Hematopoietic multipotent progenitor cell treated with erythropoietin and hydrocortisone succinate and interleukin-3 and kit ligand, for 17 days (in vitro differentiated cells): ENCODE measurements around the gene PTCD1.
A peak's percentile ranks its signal among the peaks of the same experiment; 100 is the strongest.
"Not testable (repeated sequence)": the region's sequence is repeated elsewhere in the genome, so short reads cannot be mapped to it uniquely, and the experiment has no call there.

Experiments
- DNase-seq: peaks from one replicate; pipeline ENCODE4 v3.0.0-alpha.2; 2015; ENCODE audit warnings: low spot score

PTCD1 gene

DNA sequence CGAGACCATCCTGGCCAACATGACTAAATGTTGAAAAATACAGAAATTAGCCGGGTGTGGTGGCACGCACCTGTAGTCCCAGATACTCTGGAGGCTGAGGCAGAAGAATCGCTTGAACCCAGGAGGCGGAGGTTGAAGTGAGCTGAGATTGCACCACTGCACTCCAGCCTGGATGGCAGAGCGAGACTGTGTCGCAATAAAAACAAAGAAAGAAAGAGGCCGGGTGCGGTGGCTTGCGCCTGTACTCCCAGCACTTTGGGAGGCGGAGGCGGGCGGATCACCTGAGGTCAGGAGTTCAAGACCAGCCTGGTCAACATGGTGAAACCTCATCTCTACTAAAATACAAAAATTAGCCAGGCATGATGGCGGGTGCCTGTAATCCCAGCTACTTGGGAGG lies 51.4 kb downstream of the PTCD1 start:
- DNase-seq = not testable (repeated sequence)

DNA sequence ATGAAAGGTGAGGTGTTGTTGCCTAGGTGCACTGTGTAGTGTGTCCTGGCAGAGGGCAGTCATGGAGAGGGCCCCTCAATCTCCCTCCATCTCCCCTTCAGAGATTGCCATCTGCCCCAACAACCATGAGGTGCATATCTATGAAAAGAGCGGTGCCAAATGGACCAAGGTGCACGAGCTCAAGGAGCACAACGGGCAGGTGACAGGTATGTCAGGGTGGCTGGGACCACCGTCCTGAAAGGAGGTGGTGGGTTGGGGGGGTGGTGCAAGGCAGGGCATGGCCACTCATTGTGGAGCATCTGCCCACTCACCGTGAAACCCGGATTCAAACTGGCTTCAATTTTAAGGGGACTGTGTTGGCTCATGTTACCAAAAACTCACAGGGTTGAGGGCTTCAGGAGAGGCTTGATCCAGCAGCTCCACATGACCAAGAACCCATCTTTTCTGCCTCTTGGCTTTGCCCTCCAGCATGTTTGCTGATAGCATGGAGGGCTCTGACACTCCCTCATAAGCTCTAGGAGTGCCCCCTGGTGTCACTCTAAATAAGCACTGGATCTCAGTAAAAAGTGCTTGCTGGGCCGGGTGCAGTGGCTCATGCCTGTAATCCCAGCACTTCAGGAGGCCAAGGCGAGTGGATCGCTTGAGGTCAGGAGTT lies 51.9 kb downstream of the PTCD1 start:
- DNase-seq = peak; percentile 72

DNA sequence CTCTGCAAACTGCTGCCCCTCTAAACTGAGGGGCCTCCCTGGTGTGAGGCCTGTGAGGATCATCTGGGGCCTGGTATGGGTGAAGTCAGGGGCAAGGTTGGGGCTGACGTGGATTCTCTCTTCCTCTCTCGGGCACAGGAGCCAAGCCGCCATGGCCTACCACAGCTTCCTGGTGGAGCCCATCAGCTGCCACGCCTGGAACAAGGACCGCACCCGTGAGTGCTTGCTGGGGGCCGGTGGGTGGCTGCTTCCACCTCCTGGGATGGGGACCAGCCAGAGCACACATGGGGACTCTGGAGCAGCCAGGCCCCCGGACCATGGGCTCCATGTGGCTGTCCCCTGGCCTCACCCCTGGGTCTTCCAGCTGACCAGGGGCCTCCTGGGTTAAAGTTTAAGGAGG lies 53.0 kb downstream of the PTCD1 start:
- no peak for DNase-seq

DNA sequence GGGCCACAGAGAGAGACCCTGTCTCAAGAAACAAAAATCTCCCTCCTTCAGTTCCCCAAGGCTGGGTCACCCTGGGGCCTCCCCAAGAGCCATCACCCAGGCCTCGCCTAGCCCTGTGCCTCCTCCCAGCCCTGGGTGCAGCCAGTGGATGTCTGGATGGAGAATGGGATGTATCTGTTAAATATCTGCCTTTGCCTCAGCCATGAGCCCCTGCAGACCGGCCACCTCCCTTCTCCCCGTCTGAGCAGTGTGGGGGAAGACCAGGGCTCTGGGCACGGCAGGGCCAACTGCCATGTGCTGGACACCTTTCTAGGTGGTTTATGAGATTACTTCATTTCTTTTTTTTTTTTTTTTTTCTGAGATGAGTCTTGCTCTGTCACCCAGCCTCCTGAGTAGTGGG lies 54.1 kb downstream of the PTCD1 start:
- no peak for DNase-seq

DNA sequence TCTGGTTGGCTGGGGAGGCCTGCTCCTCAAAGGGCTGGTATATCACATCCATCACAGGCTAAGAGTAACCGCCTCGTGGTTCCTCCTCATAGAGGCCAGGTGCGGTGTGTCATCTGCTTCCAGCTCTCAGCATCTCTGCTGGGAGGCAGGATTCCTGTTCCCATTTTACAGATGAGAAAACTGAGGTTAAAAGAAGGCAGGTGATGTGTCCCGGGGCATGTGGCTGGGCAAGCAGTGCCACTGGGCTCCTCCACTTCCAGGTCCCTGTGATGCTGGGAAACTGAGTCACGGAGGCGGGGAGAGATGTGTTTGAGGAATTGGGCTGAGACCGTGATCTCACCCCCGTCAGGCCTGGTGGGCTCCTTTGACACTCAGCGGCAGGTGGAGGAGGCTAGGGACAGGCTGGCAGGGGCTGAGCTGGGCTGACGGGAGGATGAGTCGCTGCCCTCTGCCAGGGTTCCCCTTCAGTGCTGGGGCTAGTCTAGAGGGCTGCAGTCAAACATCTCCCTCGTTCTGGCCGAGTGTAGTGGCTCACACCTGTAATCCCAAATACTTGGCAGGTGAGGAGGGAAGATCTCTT lies 54.7 kb downstream of the PTCD1 start:
- no peak for DNase-seq

DNA sequence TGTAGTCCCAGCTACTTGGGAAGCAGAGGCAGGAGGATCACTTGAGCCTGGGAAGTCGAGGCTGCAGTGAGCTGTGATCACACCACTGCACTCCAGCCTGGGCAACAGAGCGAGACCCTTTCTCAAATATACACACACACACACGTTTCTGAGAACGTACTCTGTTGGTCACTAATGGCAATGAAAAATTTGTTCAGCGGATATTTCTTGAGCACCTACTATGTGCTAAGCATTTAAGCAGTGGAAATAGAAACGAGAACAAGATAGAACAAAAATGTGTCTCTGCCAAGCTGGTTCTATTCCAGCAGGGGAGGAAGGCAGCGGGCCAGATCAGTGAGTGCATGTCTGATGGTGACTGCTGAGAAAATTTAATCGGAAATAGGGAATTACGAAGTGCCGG lies 55.4 kb downstream of the PTCD1 start:
- no peak for DNase-seq

DNA sequence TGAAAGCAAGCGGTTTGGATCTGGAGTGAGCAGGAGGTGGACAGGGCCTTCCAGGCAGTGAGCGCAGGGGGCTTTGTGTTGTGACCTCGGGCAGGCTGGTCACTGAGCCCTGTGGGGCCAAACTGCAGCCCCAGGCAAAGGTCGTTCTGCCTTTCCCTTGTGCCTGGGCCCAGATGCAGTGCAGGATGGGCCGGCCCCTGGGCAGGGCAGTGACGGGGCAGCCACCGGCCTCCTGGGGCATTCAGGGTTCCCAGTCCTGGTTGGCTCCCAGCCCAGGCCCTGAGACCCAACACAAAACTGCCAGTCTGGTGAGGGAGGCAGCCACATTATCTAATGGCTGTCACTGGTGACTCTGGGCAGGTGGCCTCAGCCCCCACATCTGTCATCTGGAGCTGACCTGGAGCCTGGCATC lies 56.9 kb downstream of the PTCD1 start:
- DNase-seq = no peak

DNA sequence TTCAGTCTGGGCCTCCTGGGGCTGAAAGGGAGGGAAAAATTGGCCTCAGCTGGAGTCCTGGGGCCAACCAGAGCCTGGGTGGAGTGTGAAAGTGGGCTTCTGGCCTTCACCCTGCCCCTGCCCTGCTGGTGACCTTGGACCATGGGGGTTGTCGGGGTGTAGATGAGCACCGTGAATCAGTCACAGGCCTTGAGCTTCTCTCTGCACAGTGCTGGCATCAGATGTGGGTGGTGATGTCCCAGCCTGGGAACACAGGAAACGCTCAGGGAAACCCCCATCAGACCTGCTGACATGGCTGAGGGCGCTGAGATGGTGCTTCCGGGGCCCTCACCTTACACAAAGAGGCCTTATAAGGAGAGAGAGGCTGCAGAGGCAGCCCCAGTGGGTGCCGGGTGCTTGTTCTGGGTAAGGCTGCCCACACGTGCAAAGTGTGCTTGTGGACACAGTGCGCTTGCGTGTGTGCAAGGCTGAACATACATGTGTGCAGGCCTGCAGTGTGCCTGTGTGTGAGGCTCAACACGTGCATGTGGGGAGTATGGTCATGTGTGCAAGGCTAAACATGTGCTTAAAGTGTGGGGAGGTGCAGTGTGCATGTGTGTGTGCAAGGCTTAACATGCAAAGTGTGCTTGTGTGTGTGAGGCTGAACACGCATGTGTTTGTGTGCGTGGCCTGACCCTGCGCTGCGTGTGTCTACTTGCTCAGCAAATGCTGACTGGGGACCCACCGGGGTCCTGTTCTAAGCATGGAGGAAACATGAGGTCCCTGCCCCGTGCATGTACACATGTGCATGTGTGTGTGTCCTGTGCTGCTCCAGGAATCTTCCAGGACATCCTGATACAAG lies 57.6 kb downstream of the PTCD1 start:
- DNase-seq = no peak

DNA sequence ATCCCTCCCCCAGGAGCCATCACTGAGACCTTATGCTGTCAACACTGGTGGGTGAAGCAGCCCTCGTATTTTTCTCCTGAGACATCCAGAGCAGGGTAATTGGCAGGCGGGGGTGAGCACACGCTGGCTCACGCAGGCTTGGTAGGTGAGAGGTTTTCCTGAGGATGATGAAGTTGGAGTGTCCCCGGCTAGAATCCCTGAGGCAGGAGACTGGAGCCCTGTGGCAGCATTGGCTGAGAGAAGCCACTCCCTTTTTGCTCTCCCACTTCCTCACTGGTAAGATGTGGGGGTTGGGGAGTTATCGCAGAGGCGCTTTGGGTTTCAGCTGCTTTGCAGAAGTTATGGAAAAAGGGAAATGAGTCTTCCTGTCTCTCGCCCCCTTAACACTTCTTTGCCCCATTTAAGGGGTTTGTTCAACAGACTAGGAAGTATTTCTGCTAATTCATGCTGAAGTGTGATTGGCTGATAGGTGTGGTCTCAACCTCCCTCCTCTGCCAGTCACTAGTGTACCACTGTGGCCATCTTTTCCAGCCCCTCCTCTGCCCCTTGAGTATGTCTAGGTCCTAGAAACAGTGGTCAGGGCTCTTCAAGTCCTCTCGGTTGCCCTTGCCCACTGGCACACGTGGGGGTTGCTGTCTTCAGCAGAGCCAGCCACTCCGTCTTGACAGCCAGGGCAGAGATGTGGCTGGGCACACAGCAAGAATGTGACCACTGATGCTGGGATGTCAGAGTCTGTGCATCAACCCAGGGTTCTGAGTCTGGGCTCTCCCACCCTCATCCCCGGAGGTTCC lies 58.4 kb downstream of the PTCD1 start:
- DNase-seq = peak; percentile 60

DNA sequence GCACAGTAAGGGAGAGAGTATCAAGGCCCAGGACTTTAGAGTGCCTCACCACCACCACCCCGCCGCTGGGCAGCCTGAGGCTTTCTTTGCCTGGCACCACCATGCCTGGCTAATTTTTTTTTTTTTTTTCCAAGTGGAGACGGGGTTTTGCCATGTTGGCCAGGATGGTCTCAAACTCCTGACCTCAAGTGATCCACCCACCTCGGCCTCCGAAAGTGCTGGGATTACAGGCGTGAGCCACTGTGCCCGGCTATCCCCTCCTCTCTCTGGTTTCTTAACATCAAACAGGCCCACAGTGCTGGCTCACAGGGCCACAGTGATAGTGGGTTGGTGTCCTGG lies 58.9 kb downstream of the PTCD1 start:
- DNase-seq = not testable (repeated sequence)

DNA sequence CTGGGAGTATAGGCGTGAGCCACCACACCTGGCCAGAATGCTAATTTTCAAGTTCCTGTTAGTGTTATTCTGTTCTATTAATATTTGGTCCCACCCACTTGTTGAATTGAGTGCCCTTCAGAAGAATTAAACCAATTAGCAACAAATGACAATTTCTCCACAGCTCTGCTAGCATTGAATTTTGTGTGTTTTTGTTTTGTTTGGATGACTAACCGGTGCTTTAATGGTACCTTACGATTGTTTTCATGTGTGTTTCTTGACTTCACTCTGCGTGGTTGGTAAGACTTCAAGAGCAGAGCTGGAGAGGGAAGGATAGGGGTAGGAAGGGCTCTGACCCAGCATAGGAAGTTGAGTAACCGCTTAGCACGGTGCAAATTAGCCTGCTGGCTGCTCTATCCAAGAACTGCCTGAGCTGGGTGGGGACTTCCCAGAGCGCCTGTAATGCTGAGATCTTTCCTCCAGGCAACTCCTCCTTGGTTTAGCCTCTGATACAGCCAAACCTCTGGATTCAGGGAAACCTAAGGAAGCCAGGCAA lies 59.5 kb downstream of the PTCD1 start:
- peak; percentile 53 for DNase-seq

DNA sequence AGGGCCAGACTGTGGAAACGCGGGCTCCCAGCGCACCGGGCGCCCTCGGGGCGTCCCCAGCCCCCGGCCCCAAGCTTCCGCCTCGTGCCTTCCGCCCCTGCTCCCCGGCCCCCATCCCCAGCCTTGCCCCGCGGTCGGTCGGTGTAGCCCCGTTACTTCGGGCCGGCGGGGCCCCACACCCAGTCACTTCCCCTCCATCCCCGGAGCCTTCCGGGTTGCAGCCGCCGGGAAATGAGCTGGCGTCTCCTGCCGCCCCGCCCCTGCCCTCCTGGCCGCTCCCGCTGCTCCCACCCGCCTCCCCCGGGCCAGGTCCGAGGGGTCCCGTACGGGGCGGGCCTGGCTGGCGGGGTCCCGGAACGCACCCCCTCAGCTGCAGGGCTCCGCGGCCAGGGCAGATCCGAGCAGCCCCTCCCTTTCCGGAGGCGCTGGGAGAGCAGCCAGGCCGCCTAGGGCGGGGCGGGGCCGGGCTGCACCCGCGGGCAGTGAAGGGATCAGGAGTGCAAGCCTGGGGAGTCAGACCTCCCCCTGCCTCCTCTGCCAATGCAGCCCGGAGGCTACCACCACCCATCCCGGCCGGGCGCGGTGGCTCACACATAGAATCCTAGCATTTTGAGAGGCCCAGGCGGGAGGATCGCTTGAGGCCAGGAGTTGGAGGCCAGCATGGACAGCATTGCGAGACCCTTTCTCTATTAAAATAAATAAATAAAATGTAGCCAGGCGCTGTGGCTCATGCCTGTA lies 63.4 kb downstream of the PTCD1 start:
- peak; percentile 66 for DNase-seq

DNA sequence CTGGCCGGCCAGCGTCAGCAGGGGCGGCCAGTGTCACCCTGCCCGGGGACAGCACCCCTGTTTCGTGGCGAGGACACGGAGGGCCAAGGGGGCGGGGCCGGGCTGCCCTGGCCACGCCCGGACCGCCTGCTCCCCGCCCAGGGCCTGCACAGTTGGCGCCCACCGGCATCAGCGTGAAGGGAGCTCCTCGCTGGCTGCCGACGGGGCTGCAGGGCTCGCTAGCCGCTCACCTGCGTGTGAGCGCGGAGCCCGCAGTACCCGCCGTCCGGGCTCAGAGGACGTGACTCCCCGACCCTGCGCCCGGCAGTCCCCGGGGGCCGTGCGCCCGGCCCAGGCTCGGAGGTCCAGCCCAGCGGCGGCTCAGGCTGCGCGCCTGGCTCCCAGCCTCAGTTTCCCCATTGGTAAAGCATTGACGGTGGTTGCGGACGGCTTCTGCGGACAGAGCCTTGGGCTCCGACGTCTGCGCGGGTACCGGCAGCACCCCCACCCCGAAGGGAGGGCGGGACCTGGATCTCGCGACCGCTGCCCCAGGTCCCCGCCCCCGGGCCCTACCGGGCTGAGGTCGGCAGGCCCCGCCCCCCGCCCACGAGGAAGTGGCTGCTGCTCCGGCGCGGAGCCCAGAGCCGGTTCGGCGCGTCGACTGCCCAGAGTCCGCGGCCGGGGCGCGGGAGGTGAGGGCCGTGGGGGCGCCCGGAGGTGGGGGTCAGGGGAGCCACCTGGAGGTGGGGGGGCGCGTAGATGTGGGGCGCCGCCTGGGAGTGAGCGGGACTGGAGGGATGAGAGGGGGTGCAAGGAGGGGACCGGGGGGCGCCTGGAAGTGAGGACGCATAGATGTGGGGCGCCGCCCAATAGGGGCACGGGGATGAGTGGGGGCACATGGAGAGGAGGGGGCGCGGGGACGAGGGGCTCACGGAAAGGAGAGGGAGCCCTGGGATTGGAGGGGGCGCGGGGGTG lies 64.2 kb downstream of the PTCD1 start, which contains the start of gene ARPC1B:
Gene ARPC1B, plus strand, starts transcription at position 620 of the 954 bp plus-strand sequence. CDS start 10,985 bp downstream, outside the sequence.
- DNase-seq = no peak

DNA sequence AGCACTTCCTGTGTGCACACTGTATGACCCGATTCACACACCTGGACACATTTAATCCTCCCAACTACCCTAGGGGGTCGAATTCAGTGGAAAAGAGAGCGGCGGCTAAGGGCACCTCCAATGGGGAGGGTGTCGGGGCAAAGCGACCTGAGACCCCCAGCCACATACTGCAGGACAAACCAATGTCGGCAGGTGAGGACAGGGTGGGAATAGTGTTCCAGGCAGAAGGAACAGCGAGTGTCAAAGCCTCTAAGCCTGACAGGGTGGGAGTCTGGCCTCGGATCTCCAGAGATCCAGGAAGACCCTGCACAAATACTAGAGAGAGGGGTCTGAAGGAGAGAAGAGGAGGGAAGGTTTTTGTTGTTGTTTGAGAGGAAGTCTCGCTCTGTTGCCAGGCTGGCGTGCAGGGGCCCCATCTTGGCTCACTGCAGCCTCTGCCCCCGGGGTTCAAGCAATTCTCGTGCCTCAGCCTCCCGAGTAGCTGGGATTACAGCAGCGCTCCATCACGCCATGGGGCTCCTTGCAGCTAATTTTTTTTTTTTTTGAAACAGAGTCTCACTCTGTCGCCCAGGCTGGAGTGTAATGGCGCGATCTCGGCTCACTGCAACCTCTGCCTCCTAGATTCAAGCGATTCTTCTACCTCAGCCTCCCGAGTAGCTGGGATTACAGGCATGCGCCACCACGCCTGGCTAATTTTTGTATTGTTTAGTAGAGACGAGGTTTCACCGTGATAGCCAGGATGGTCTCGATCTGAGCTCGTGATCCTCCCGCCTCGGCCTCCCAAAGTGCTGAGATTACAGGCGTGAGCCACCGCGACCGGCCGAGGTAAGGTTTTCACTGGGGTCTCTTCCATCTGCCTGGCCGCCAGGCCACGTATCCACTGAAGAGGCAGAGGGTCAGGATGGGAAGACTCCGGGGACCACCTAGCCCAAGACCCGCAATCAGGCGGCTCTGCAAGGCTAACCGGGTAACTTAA lies 65.2 kb downstream of the PTCD1 start:
- DNase-seq = no peak

DNA sequence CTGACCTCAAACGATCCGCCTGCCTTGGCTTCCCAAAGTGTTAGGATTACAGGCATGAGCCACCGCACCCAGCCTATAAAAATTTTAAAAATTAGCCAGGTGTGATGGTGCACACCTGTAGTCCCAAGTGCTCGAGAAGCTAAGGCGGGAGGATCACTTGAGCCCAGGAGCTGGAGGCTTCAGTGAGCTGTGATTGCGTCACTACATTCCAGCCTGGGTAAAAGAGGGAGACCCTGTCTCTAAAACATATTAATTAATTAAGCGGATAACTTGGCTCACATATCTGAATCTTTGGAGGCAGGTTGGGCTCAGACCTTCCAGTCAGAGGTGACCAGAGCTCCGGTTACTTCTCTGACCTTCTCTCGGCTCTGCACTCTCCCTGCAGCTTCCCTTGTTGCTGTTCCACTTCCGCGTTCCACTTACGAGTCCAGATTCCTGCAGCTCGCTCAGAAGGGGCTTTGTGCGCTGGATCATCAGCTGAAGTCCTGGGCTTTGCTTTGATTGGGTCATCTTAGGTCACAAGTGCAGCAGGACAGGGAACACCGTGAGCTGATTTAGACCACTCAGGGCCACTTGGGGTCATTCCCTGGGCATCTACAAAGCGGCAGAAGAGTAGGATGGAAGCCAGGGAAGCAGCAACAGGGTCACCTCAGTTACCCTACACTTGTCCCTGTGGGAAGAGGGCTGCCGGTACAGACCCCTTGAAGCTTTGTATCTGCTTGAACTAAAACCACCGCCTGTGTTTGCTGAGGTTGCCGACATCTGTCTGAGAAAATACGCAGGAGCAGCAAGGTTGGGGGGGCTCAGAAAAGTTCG lies 66.1 kb downstream of the PTCD1 start:
- no peak for DNase-seq

DNA sequence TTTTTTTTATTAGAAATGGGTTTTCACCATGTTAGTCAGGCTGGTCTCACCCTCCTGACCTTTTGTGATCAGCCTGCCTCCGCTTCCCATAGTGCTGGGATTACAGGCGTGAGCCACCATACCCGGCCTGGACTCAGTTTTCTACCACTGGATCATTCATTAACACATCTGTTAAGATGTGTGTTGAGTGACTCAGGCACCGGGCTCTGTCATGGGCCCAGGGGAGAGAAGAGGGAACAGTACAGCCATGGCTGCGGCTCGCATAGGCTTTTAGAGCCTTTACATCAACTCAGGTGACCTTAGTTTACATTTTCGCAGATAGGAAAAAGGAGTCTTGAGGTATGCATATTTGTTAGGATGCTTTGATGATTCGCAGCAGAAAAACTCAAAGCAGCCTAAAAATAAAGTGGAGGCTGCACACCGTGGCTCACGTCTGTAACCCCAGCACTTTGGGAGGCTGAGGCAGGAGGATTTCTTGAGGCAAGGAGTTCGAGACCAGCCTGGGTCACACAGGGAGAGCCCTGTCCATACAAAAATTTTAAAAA lies 67.2 kb downstream of the PTCD1 start:
- no peak for DNase-seq

DNA sequence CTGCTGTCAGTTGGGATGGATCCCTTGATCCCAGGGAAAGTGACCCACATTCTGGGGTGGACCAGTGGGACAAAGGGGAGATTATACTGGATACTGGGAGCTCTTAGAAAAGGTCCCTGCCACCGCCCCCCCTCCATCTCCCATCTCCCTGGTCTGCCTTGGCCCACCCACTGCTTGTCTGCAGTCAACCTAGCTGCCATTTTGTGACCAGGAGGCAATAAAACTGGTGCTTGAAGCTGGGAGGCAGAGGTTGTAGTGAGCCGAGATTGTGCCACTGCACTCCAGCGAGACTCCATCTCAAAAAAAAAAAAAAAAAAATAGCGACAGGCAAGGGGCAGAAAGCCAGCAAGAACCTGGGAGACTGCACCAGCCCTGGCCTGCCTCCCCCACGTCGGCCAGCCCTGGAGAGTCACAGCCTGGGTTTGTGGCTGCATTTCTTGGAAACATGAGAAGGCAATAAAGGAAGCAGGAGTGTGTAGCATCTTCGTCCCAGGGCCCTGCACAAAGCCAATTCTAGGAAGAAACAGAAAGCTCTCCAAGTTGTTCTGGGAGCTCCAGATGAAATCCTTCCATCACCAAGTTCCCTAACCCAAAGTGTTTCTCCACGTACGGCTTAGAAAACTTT lies 68.7 kb downstream of the PTCD1 start:
- DNase-seq = no peak
